ENCODE measurements around the gene HAUS2.
"Not testable (repeated sequence)": the region's sequence is repeated elsewhere in the genome, so short reads cannot be mapped to it uniquely, and the experiment has no call there.

Gene HAUS2

DNA sequence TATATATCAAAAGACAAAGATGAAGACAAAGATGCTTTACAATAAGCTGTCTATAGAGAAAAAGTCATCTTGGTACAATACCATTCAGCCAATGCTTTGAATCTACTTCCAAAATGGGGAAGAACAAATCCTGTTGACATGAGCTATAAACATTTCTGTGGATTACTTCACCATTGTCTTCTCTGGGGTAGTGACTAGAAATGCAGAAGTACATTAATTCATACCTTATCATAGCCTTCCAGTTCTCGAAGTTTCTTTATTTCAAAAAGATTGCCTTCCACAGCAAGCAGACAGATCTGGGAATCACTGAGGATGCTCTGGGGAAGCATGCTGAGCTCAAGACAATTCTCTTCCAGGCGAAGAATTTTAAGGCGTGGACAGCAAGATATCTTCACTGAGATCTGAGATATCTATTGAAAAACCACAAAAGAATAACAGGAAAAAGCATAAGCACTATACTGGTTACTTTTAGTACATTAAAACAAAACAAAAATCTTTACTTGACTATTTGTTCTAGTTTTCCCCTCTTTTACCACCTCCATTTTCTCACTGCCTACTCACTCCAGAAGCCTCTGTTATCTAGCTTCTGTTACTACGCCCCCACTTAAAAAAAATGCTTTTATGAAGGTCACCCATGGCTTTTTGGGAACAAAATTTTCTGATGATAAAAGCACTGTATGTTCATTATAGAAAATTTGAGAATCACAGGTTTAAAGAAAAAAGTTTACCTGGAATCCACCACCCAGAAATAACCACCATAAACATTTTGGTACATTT is 3.6 kb upstream of the HAUS2 start:
- no peak for DNase-seq (ENCODE audit: low spot score)

DNA sequence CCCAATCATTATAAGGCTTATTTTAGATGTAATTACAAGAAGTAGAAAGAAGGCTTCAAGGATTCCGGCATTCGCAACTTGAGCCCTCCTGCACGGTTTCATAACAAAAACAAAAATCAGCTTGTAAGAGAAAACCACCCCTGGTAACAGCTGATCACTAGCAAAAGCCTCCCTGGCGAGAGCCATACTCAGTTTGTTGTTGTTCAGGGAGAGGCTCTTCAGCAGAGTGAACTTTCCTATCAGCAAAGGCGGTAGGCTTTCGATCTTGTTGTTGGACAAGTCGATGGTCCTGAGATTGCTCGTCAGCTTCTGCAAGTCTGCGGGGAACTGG is 755 bp upstream of the HAUS2 start:
- TF ChIP-seq, protein P1, sequence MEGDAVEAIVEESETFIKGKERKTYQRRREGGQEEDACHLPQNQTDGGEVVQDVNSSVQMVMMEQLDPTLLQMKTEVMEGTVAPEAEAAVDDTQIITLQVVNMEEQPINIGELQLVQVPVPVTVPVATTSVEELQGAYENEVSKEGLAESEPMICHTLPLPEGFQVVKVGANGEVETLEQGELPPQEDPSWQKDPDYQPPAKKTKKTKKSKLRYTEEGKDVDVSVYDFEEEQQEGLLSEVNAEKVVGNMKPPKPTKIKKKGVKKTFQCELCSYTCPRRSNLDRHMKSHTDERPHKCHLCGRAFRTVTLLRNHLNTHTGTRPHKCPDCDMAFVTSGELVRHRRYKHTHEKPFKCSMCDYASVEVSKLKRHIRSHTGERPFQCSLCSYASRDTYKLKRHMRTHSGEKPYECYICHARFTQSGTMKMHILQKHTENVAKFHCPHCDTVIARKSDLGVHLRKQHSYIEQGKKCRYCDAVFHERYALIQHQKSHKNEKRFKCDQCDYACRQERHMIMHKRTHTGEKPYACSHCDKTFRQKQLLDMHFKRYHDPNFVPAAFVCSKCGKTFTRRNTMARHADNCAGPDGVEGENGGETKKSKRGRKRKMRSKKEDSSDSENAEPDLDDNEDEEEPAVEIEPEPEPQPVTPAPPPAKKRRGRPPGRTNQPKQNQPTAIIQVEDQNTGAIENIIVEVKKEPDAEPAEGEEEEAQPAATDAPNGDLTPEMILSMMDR (IDR thresholded peaks at IDR 0.05; ENCODE audit: borderline replicate concordance, control extremely low read depth, extremely low read depth, insufficient read depth, missing control alignments), result no peak
- DNase-seq (ENCODE audit: low spot score), result no peak
- in situ Hi-C loops (cut with MboI; ENCODE audit: low sequenced_read_pairs, unreplicated experiment), result no loop called here

More for the DNA sequence above, 3.6 kb upstream of the HAUS2 start:
- in situ Hi-C loops (cut with MboI; ENCODE audit: low sequenced_read_pairs, unreplicated experiment), result no loop called here
- TF ChIP-seq, protein P1 (IDR thresholded peaks at IDR 0.05; ENCODE audit: borderline replicate concordance, control extremely low read depth, extremely low read depth, insufficient read depth, missing control alignments), result no peak

DNA sequence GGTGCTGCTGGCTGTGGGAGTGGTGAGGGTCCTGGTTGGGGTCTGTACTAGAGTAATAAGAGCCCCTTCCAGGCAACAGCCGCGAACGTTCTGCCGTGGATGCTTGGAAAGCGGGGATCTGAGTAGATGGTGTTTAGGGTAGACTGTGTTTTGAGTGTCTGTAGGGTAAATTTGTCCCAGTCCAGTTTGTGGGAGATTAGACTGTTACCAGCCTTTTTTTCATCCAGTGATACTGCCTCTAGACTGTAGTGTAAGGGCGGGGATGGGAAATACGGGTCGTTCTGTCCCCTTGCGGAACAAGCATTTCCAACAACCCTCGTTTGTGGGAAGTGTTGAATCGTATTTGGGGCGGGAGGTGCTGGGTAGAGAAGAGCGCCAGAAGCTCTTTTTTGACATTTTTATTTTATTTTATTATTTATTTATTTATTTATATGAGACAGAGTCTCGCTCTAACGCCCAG is 424 bp downstream of the HAUS2 start:
- TF ChIP-seq, protein P1 (IDR thresholded peaks at IDR 0.05; ENCODE audit: borderline replicate concordance, control extremely low read depth, extremely low read depth, insufficient read depth, missing control alignments), result no peak
- peak; percentile 49 for DNase-seq (ENCODE audit: low spot score)
- in situ Hi-C loops (cut with MboI; ENCODE audit: low sequenced_read_pairs, unreplicated experiment), result no loop called here

DNA sequence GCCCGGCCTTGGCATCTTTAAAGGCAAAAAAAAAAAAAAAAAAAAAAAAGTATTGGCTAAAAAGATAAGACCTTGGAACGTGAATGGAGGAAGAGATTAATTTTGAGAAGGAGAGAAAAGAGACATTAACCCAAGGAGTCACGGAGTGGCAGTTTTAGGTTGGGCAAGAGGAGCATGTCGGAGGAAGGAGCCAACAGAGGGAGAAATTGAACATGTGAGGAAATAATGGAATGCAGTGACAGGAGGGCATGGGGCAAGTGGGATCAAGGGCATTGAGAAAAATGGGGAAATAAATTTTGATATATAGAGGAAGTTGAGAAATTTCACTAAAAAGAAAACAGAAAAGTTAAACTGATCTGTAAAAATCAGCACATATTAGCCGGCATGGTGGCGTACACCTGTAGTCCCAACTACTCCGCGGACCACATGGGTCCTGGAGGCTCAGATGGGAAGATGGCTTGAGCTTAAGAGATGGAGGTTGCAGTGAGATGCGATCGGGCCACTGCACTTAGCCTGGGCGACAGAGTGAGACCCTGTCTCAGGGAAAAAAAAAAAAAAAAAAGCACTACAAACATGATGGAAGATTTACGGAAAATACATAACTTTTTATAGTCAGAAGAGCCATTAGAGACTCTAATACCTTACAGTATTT is 1.2 kb downstream of the HAUS2 start:
- in situ Hi-C loops (cut with MboI; ENCODE audit: low sequenced_read_pairs, unreplicated experiment), result no loop called here
- DNase-seq (ENCODE audit: low spot score), result no peak
- TF ChIP-seq, protein P1 (IDR thresholded peaks at IDR 0.05; ENCODE audit: borderline replicate concordance, control extremely low read depth, extremely low read depth, insufficient read depth, missing control alignments), result no peak

DNA sequence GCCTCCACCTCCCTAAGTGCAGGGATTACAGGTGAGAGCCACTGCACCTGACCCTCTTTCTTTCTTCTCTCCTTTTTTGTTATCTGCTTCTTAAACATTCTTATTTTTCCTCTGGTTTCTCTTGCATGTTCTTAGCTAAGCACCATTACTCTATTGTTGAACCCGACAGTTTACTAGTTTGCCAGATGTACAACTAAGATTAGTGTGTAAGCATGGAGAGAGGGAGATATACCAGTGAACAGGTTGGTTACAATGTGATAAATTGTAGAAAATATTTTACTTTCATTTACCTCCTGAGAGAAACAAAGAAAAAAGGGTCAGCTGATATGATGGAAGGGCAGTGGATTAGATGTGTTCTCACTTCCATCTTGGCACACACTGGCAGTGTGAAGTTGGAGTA is 4.9 kb downstream of the HAUS2 start:
- in situ Hi-C loops (cut with MboI; ENCODE audit: low sequenced_read_pairs, unreplicated experiment), result no loop called here
- TF ChIP-seq, protein P1 (IDR thresholded peaks at IDR 0.05; ENCODE audit: borderline replicate concordance, control extremely low read depth, extremely low read depth, insufficient read depth, missing control alignments), result no peak
- DNase-seq (ENCODE audit: low spot score), result no peak

DNA sequence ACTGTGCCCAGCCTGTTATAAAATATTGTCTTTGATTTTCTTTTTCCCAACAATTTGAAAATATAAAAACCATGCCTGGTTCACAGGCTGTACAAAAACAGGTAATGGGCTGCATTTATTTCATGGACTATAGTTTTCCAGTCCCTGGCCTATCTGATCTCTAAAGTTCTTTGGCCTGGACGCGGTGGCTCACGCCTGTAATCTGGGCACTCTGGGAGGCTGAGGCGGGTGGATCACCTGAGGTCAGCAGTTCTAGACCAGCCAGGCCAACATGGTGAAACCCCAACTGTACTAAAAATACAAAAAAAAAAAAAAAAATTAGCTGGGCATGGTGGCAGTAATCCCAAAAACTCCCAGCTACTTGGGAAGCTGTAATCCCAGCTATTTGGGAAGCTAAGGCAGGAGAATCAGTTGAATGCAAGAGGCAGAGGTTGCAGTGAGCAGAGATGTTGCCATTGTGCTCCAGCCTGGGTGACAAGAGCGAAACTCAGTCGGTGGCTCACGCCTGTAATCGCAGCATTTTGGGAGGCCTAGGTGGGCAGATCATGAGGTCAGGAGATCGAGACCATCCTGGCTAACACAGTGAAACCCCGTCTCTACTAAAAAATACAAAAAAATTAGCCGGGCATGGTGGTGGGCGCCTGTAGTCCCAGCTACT is 8.0 kb downstream of the HAUS2 start:
- in situ Hi-C loops (cut with MboI; ENCODE audit: low sequenced_read_pairs, unreplicated experiment); DNase-seq (ENCODE audit: low spot score): not testable (repeated sequence)

DNA sequence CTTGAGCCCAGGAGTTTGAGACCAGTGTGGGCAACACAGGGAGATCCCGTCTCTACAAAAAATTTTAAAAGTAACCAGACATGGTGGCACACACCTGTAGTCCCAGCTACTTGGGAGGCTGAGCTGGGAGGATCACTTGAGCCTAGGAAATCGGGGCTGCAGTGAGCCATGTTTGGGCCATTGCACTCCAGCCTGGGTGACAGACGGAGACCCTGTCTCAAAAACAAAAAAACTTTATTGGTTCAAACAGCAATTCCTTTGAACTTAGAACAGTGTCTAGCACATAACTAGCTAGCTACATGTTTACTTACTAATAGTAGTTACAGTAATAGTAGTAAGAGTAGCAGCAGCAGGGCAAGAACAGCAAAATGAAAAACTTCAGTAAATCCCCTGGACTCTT is 10.1 kb downstream of the HAUS2 start:
- DNase-seq (ENCODE audit: low spot score), result no peak
- TF ChIP-seq, protein P1 (IDR thresholded peaks at IDR 0.05; ENCODE audit: borderline replicate concordance, control extremely low read depth, extremely low read depth, insufficient read depth, missing control alignments), result no peak
- in situ Hi-C loops (cut with MboI; ENCODE audit: low sequenced_read_pairs, unreplicated experiment), result no loop called here

Measured in GM13976 (cell line).